ENCODE measurements around the gene INO80C. TPM values are rescaled to one million over a fixed set of nuclear protein-coding genes. Genes with fewer than 3 reads are reported as not detected.
"Not testable (repeated sequence)": the region's sequence is repeated elsewhere in the genome, so short reads cannot be mapped to it uniquely, and the experiment has no call there.

INO80C gene
- total and polyA plus RNA-seq, 5 experiments from 2014 or later = 18.7 to 29.4 (median 21.1) TPM

GRCh38 chr18:35460736-35461161 lies 37.0 kb downstream of the INO80C start:
- Mint-ChIP-seq H3K36me3 (peaks cover 0 to under 1% (median 0%) of the 10 kb centered on the region in 3 donors), H3K9me3 (no peaks in the 10 kb centered on the region), H3K4me1 (peaks cover 0 to 2% (median 0%) of the 10 kb centered on the region in 4 donors), H3K4me3 (no peak overlapping the region), H3K27ac (peak overlapping the region in 1 of 10 donors; percentile 39), H3K27me3 (no peaks in the 10 kb centered on the region)
- DNase-seq (no peak), ATAC-seq (no peak)
- POLR2A ChIA-PET = no interaction called here

GRCh38 chr18:35459997-35460396 lies 37.8 kb downstream of the INO80C start:
- Mint-ChIP-seq H3K4me3 (no peak overlapping the region), H3K9me3 (no peaks in the 10 kb centered on the region), H3K36me3 (no peaks in the 10 kb centered on the region), H3K4me1 (peaks cover 0 to 2% (median 0%) of the 10 kb centered on the region in 4 donors), H3K27me3 (no peaks in the 10 kb centered on the region), H3K27ac (no peak overlapping the region)
- POLR2A ChIA-PET = no interaction called here
- ATAC-seq (no peak), DNase-seq (no peak)

DNA sequence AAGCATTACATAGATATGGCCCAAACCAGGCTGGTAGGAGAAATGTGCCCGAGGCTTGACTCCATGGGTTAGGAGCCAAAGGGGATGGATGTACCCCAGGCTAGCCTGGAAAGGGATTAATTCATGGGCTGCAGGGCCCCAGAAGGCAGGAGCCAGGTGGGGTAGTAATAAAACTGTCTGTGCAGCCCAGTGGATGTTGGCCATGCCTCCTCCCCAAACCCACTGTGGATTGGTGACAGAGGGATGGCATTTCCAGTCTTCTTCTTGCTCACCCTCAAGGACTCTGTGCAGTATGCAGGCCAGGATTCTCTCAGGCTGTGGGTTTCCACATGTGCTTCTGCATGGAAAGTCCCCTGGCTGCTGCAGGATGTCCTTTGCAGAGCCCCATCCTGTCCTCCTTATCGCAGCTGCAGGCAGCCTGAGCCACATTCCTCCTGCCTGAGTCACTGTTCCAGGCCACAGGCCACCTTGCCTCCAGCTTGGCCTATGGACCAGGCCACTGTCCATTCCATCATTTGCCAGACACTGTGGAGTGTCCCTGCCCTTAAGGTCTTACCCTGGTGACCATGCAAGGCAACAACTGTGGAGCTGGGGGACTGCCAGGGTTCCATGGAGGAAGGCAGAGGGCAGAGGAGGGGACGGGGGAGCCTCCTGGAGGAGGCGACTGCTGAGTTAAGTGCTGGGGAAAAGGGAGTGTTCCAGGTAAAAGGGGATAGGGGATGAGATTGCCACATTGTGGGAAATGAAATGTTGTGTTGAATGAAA lies 38.9 kb downstream of the INO80C start:
- POLR2A ChIA-PET = no interaction called here
- Mint-ChIP-seq H3K9me3 (no peaks in the 10 kb centered on the region), H3K4me3 (no peak overlapping the region), H3K27ac (peak overlapping the region in 1 of 10 donors; percentile 40), H3K27me3 (no peaks in the 10 kb centered on the region), H3K36me3 (no peaks in the 10 kb centered on the region), H3K4me1 (peaks cover 0 to 2% (median 0%) of the 10 kb centered on the region in 4 donors)
- ATAC-seq = no peak
- no peak for DNase-seq

DNA sequence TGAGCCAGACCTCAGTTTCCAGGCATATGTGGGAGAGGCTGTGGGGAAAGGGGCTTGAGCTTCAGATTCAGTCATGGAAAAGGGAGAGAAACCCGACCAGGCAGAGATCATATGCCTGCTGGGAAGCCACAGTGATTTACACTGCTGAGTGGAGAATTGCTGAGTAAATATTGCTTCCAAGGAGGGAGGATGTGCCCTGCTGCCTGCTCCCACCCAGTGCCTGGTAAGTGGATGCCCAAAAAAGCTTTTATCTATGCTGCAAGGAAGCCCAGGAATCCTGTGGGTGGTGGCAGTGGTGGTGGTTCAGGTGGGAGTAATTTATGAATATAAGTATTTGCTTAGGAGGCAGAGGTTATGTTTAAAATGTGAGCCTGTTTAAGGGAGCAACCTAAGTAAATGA lies 39.5 kb downstream of the INO80C start:
- Mint-ChIP-seq H3K27ac (no peak overlapping the region), H3K4me1 (no peaks in the 10 kb centered on the region), H3K9me3 (no peaks in the 10 kb centered on the region), H3K4me3 (no peak overlapping the region), H3K36me3 (no peaks in the 10 kb centered on the region), H3K27me3 (no peaks in the 10 kb centered on the region)
- POLR2A ChIA-PET = no interaction called here
- DNase-seq (no peak), ATAC-seq (no peak)

- POLR2A ChIA-PET = no interaction called here
Measured at GRCh38 chr18:35457140-35457704, 40.5 kb downstream of the INO80C start.

DNA sequence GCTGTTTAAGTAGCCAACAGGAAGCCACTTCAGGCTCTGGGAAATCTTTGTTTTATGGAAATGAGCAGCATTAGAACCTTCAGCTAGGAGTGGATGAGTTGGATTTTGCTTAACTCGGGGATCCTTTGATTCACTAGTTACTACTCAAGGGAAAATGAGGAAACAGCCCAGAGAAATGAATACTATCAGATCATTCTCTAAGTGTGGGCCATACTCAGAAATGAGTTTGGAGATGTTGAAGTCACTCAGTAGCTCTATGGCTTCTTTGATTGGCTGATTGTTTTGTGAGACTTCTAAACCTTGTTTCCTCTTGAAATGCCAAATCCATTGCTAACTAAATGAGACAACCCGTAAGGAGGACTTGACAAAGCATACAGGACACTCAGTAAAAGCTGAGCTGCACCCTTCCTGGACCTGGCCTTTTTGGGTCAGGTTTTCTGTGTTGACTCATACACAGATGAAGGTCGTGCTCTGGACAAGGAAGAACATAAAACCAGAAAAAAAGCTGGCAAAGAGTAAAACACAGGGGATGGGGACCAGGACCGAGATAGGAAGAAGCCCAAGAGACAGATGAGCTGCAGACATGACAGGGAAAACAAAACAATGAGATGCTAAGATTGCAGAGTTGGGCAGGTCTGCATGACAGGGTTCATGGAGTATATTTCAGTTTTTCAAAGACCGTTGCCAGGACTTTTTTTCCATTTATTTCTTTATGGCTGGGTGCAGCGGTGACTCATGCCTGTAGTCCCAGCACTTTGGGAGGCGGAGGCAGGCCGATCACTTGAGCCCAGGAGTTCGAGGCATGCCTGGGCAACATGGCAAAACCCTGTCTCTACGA lies 41.6 kb downstream of the INO80C start:
- peaks cover 0 to 5% (median 0%) of the 10 kb centered on the region in 9 donors for H3K9me3 Mint-ChIP-seq
- DNase-seq (no peak), ATAC-seq (no peak)
- POLR2A ChIA-PET = no interaction called here
- no peaks in the 10 kb centered on the region for H3K4me1 Mint-ChIP-seq
- H3K27ac Mint-ChIP-seq = peak overlapping the region in 1 of 10 donors; percentile 25
- no peaks in the 10 kb centered on the region for H3K36me3 Mint-ChIP-seq
- H3K4me3 Mint-ChIP-seq = no peak overlapping the region
- H3K27me3 Mint-ChIP-seq = no peaks in the 10 kb centered on the region

More at GRCh38 chr18:35457140-35457704, 40.5 kb downstream of the INO80C start:
- DNase-seq = no peak
- Mint-ChIP-seq H3K4me1 (no peaks in the 10 kb centered on the region), H3K4me3 (no peak overlapping the region), H3K9me3 (no peaks in the 10 kb centered on the region), H3K27ac (no peak overlapping the region), H3K36me3 (no peaks in the 10 kb centered on the region), H3K27me3 (no peaks in the 10 kb centered on the region)
- ATAC-seq = no peak

DNA sequence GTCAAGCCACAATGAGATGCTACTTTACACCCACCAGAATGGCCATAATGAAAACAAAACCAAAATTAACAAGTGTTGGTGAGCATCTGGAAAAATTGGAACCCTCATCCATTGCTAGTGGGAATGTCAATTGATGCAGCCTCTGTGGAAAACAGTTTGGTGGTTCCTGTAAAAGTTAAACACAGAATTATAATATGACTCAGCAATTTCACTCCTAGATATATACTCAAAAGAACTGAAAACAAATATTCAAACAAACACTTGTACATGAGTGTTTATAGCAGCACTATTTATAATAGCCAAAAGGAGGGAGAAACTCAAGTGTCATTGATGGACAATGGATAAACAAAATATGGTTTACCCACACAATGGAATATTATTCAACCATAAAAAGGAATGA lies 43.0 kb downstream of the INO80C start:
- no peaks in the 10 kb centered on the region for H3K27me3 Mint-ChIP-seq
- no peak for ATAC-seq
- H3K27ac Mint-ChIP-seq = no peak overlapping the region
- no peak overlapping the region for H3K4me3 Mint-ChIP-seq
- POLR2A ChIA-PET = no interaction called here
- peaks cover 0 to 5% (median 0%) of the 10 kb centered on the region in 9 donors for H3K9me3 Mint-ChIP-seq
- no peaks in the 10 kb centered on the region for H3K4me1 Mint-ChIP-seq
- no peak for DNase-seq
- H3K36me3 Mint-ChIP-seq = no peaks in the 10 kb centered on the region

DNA sequence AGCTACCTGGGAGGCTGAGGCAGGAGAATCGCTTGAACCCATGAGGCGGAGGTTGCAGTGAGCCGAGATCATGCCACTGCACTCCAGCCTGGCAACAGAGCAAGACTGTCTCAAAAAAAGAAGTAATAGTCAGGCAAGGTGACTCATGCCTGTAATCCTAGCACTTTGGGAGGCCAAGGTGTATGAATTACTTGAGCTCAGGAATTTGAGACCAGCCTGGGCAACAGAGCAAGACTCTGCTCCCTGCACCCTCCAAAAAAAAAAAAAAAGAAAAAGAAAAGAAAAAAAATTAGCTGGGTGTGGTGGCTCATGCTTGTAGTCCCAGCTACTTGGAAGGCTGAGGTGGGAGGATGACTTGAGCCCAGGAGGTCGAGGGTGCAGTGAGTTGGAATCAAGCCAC lies 44.7 kb downstream of the INO80C start:
- H3K4me1 Mint-ChIP-seq, ATAC-seq, POLR2A ChIA-PET, H3K36me3 Mint-ChIP-seq, H3K27me3 Mint-ChIP-seq, H3K4me3 Mint-ChIP-seq, H3K27ac Mint-ChIP-seq, H3K9me3 Mint-ChIP-seq, DNase-seq: not testable (repeated sequence)

- Mint-ChIP-seq H3K4me1 (peaks cover 0 to 2% (median 0%) of the 10 kb centered on the region in 4 donors), H3K4me3 (no peak overlapping the region), H3K9me3 (peaks cover 0 to 5% (median 0%) of the 10 kb centered on the region in 9 donors)
Measured at GRCh38 chr18:35451916-35452315, 45.8 kb downstream of the INO80C start.

GRCh38 chr18:35451032-35451431 lies 46.7 kb downstream of the INO80C start:
- no peak overlapping the region for H3K27ac Mint-ChIP-seq
- no peaks in the 10 kb centered on the region for H3K36me3 Mint-ChIP-seq
- H3K9me3 Mint-ChIP-seq = peaks cover 0 to 5% (median 0%) of the 10 kb centered on the region in 9 donors
- H3K4me1 Mint-ChIP-seq = peaks cover 0 to 2% (median 0%) of the 10 kb centered on the region in 4 donors
- H3K4me3 Mint-ChIP-seq = no peak overlapping the region
- ATAC-seq (no peak), DNase-seq (no peak)
- peaks cover 0 to 2% (median 0%) of the 10 kb centered on the region in 5 donors for H3K27me3 Mint-ChIP-seq
- POLR2A ChIA-PET = no interaction called here

More at GRCh38 chr18:35451916-35452315, 45.8 kb downstream of the INO80C start:
- H3K27me3 Mint-ChIP-seq = peaks cover 0 to 2% (median 0%) of the 10 kb centered on the region in 5 donors
- POLR2A ChIA-PET = no interaction called here
- H3K36me3 Mint-ChIP-seq = no peaks in the 10 kb centered on the region
- ATAC-seq = no peak
- no peak overlapping the region for H3K27ac Mint-ChIP-seq
- no peak for DNase-seq

DNA sequence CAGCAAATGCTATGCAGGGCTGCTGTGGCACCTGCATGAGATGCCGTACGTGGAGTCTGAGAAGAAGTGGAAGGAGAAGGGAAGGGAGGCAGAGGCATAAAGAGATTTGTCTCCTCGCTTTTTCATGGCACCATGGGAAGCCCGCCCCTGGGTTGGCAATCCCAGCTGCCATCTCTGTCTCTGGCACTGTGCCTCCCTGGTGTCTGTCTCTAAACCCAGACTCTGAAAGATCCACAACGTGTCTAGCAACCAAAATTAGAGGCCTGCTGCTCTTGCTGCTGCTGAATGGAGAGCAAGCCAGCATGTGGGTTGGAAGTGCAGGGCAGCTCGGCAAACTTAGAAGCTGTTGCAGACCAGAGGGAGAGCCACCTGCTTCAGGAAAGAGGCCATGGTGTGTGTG lies 53.1 kb downstream of the INO80C start:
- Mint-ChIP-seq H3K27me3 (peaks cover 0 to 19% (median 2%) of the 10 kb centered on the region in 5 donors), H3K36me3 (no peaks in the 10 kb centered on the region), H3K4me1 (peaks cover 0 to 4% (median 2%) of the 10 kb centered on the region in 4 donors), H3K4me3 (no peak overlapping the region), H3K9me3 (no peaks in the 10 kb centered on the region), H3K27ac (no peak overlapping the region)
- POLR2A ChIA-PET = no interaction called here
- ATAC-seq = no peak
- DNase-seq = no peak

DNA sequence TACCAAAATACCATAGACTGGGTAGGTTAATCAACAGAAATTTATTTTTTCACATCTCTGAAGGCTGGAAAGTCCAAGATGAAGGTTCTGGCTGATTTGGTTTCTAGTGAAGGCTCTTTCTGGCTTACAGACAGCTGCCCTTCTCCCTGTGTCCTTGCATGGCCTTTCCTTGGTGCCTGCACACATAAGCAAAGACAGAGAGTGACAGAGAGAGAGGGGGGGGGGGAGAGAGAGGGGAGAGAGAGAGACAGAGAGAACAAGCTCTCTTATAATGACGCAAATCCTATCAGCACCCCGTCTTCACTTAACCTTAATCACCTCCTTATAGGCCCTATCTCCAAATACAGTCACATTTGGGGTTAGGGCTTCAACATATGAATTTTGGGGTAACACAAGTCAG lies 53.9 kb downstream of the INO80C start:
- POLR2A ChIA-PET = no interaction called here
- Mint-ChIP-seq H3K27me3 (peaks cover 0 to 19% (median 2%) of the 10 kb centered on the region in 5 donors), H3K27ac (no peak overlapping the region), H3K4me3 (no peak overlapping the region), H3K4me1 (peaks cover 0 to 4% (median 2%) of the 10 kb centered on the region in 4 donors), H3K9me3 (no peaks in the 10 kb centered on the region), H3K36me3 (no peaks in the 10 kb centered on the region)
- ATAC-seq (no peak), DNase-seq (no peak)

DNA sequence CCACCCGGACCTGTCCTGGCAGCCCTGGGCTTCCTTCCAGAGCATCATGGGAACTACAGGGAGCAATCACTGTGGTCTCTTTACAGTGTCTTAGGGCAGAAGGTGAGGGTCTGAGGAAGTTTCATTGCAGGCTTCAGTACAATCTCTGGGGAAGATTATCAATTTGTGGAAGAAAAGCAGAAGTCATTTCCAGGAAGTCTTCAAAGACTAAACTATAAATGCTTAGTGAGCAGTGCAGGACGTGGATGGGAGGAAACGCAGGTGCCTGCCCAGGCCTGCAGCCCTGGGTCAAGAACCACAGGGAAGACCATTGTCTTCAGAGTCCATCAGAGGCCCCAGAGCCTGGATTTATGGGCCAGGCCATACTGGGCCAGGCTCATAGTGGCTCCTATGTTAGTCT lies 54.3 kb downstream of the INO80C start:
- Mint-ChIP-seq H3K9me3 (peaks cover 0 to 2% (median 0%) of the 10 kb centered on the region in 9 donors), H3K4me3 (no peak overlapping the region), H3K27ac (no peak overlapping the region), H3K4me1 (peaks cover 0 to 4% (median 2%) of the 10 kb centered on the region in 4 donors), H3K36me3 (no peaks in the 10 kb centered on the region), H3K27me3 (peaks cover 0 to 19% (median 3%) of the 10 kb centered on the region in 5 donors)
- ATAC-seq (no peak), DNase-seq (no peak)
- POLR2A ChIA-PET = no interaction called here

Data from naive thymus-derived CD8-positive, alpha-beta T cell (primary cell).